Tibial nerve (tissue), 4 donors: ENCODE measurements around the gene SPTBN1. TPM values are rescaled to one million over a fixed set of nuclear protein-coding genes. Genes with fewer than 3 reads are reported as not detected.

Experiments
- DNase-seq, 2 donors: peaks; one replicate each; pipeline ENCODE4 v3.0.0-alpha.2; 2019; ENCODE audit warnings: low spot score in 2 of 2
- H3K27ac ChIP-seq, 4 donors: fragments of 200-600 bp; sonication (generic) in 3 of 4; one replicate each; pipeline ENCODE4 v1.5.1; 2017 to 2019; ENCODE audit warnings: mild to moderate bottlenecking in 1 of 4
- H3K27me3 ChIP-seq, 2 donors: fragments of 200-600 bp; sonication (generic) in 1 of 2; one replicate each; pipeline versions ENCODE4 v1.5.1 to v1.6.0; 2017 to 2019
- H3K36me3 ChIP-seq, 3 donors: fragments of 200-600 bp; sonication (generic); one replicate each; pipeline ENCODE4 v1.5.1; 2018 to 2019
- H3K4me1 ChIP-seq, 4 donors: fragments of 200-600 bp; sonication (generic) in 3 of 4; one replicate each; pipeline ENCODE4 v1.5.1; 2017 to 2019
- H3K4me3 ChIP-seq, 4 donors: fragments of 200-600 bp; sonication (generic) in 3 of 4; one replicate each; pipeline ENCODE4 v1.5.1; 2017 to 2019; ENCODE audit warnings: mild to moderate bottlenecking in 1 of 4, moderate library complexity in 1 of 4
- H3K9me3 ChIP-seq, 4 donors: fragments of 200-600 bp; sonication (generic) in 3 of 4; one replicate each; pipeline ENCODE4 v1.5.1; 2017 to 2019
- EP300 ChIP-seq, 2 donors: sonication (generic); formaldehyde crosslinking; IDR thresholded peaks; one replicate each; pipeline ENCODE4 v1.6.1; 2017; ENCODE audit warnings: antibody characterized with exemption in 2 of 2, mild to moderate bottlenecking in 1 of 2
- POLR2A ChIP-seq, 2 donors: fragments of 450-650 bp; IDR thresholded peaks; one replicate each; pipeline ENCODE4 v1.6.1; 2017; ENCODE audit warnings: antibody characterized with exemption in 2 of 2, mild to moderate bottlenecking in 2 of 2, moderate library complexity in 2 of 2
- WGBS, 2 donors: methylation state at CpG; one replicate each; pipeline ENCODE4 v1.1.5; 2018; 5-methylcytosine and 5-hydroxymethylcytosine counted together
- total RNA-seq, 4 donors: library from RNA; depleted of rRNA; stranded (reverse); fragments of >200 nt; gene quantifications; one replicate each; pipeline ENCODE4 v1.1.0, GENCODE V29; 2016
- TF ChIP-seq, protein P1 (sequence below), 5 experiments: fragments of 200-600 bp in 3 of 5; fragments of 450-650 bp in 2 of 5; sonication (generic) in 3 of 5; IDR thresholded peaks; one replicate each; pipeline ENCODE4 v1.5.1; 2016 to 2019; ENCODE audit warnings: antibody characterized with exemption in 5 of 5, mild to moderate bottlenecking in 3 of 5, moderate library complexity in 2 of 5

Gene SPTBN1
- total RNA-seq, 4 donors from 2014 or later: 670 to 967 (median 890) TPM

DNA sequence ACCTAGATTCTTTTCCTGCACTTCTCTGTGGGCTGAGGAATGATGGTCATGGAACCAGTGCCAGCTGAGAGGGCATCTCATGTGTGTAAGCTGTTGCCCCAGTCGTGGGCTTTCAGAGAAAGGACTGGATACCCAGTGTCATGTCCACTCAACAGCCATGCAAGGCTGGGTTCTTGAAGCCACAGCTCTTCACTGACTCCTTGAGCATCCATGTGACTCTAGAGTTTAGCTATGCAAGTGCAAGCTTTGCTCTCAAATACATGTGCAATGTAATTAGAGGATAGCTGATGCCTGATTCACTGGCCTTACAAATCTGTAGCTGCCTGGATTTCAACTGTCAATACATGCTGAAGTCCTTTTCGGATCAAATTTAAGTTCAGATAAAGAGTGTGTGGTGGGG is 220.5 kb downstream of the SPTBN1 start:
- WGBS, 2 donors: 75 to 89% methylated on average over 2 of the region's 2 CpGs
- TF ChIP-seq, protein P1, sequence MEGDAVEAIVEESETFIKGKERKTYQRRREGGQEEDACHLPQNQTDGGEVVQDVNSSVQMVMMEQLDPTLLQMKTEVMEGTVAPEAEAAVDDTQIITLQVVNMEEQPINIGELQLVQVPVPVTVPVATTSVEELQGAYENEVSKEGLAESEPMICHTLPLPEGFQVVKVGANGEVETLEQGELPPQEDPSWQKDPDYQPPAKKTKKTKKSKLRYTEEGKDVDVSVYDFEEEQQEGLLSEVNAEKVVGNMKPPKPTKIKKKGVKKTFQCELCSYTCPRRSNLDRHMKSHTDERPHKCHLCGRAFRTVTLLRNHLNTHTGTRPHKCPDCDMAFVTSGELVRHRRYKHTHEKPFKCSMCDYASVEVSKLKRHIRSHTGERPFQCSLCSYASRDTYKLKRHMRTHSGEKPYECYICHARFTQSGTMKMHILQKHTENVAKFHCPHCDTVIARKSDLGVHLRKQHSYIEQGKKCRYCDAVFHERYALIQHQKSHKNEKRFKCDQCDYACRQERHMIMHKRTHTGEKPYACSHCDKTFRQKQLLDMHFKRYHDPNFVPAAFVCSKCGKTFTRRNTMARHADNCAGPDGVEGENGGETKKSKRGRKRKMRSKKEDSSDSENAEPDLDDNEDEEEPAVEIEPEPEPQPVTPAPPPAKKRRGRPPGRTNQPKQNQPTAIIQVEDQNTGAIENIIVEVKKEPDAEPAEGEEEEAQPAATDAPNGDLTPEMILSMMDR (IDR thresholded peaks at IDR 0.05): no peak
- TF ChIP-seq POLR2A (IDR thresholded peaks at IDR 0.05) (no peak), EP300 (IDR thresholded peaks at IDR 0.05) (no peak)
- no peaks in the 10 kb centered on the region for H3K9me3 ChIP-seq
- no peaks in the 10 kb centered on the region for H3K36me3 ChIP-seq
- H3K4me1 ChIP-seq: peaks cover 0 to 31% (median 18%) of the 10 kb centered on the region in 4 donors
- no peak overlapping the region for H3K27ac ChIP-seq
- no peak for DNase-seq
- H3K4me3 ChIP-seq: no peak overlapping the region
- H3K27me3 ChIP-seq: no peaks in the 10 kb centered on the region

- Histone ChIP-seq H3K4me3 (no peak overlapping the region), H3K4me1 (peaks cover 0 to 20% (median 15%) of the 10 kb centered on the region in 4 donors), H3K9me3 (no peaks in the 10 kb centered on the region), H3K36me3 (no peaks in the 10 kb centered on the region), H3K27ac (no peak overlapping the region), H3K27me3 (no peaks in the 10 kb centered on the region)
- WGBS, 2 donors: 88 to 92% methylated on average over 6 of the region's 6 CpGs
- TF ChIP-seq EP300 (IDR thresholded peaks at IDR 0.05) (no peak), POLR2A (IDR thresholded peaks at IDR 0.05) (no peak)
- TF ChIP-seq, protein P1 (IDR thresholded peaks at IDR 0.05): no peak
- DNase-seq: no peak
Measured at GRCh38 chr2:54677476-54678265, 221.5 kb downstream of the SPTBN1 start.

GRCh38 chr2:54678719-54679118 is 222.6 kb downstream of the SPTBN1 start:
- no peak for TF ChIP-seq EP300 (IDR thresholded peaks at IDR 0.05)
- TF ChIP-seq, protein P1 (IDR thresholded peaks at IDR 0.05): no peak
- no peak for TF ChIP-seq POLR2A (IDR thresholded peaks at IDR 0.05)
- no peaks in the 10 kb centered on the region for H3K27me3 ChIP-seq
- WGBS, 2 donors: 57 to 76% methylated on average over 3 of the region's 3 CpGs
- no peaks in the 10 kb centered on the region for H3K9me3 ChIP-seq
- H3K36me3 ChIP-seq: no peaks in the 10 kb centered on the region
- H3K27ac ChIP-seq: no peak overlapping the region
- peaks cover 0 to 10% (median 6%) of the 10 kb centered on the region in 4 donors for H3K4me1 ChIP-seq
- no peak for DNase-seq
- H3K4me3 ChIP-seq: no peak overlapping the region

DNA sequence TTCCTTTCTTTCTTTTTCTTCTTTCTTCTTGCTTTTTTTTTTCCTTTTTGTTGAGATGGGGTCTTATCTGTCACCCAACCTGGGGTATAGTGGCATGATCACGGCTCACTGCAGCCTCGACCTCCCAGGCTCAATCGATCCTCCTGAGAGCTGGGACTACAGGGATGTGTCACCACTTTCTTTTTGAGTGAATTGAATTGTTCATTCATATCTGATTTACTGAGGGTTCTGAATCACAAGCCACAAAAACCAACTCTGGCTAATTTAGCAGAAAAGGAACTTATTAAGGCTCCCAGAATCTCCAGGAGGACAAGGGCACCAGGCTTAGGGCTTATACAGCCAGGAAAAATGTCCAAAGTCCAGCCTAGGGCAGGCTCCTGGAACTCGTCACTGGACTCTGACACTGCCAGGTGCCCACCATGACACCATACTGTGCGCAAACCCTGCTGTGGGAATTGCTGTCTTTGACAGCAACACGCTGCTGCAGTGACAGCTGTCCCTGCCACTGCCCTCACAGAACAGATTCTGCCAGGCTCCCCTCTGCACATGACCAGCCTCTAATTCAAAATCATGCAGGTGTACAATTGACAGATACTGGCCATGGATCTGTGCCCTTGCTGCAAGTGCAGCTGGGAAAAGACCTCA is 224.4 kb downstream of the SPTBN1 start:
- Histone ChIP-seq H3K4me1 (no peaks in the 10 kb centered on the region), H3K27me3 (no peaks in the 10 kb centered on the region), H3K9me3 (no peaks in the 10 kb centered on the region), H3K4me3 (no peak overlapping the region), H3K36me3 (no peaks in the 10 kb centered on the region), H3K27ac (no peak overlapping the region)
- WGBS, 2 donors: 74 to 75% methylated on average over 6 of the region's 6 CpGs
- TF ChIP-seq EP300 (IDR thresholded peaks at IDR 0.05) (no peak), POLR2A (IDR thresholded peaks at IDR 0.05) (no peak)
- TF ChIP-seq, protein P1 (IDR thresholded peaks at IDR 0.05): no peak
- DNase-seq: no peak

DNA sequence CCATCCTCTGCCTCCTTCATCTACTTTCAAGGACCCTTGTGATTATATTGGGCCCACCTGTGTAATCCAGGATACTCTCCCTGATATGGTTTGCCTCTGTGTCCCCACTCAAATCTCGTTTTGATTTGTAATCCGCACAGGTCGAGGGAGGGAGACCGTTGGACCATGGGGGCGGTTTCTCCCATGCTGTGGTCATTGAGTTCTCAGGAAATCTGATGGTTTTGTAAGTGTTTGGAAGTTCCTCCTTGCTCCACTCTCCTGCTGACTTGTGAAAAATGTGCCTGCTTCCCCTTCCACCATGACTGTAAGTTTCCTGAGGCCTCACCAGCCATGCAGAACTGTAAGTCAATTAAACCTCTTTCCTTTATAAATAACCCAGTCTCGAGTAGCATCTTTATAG is 225.3 kb downstream of the SPTBN1 start:
- no peak overlapping the region for H3K27ac ChIP-seq
- WGBS, 2 donors: 75 to 90% methylated on average over 6 of the region's 6 CpGs
- TF ChIP-seq, protein P1 (IDR thresholded peaks at IDR 0.05): no peak
- TF ChIP-seq EP300 (IDR thresholded peaks at IDR 0.05) (no peak), POLR2A (IDR thresholded peaks at IDR 0.05) (no peak)
- H3K9me3 ChIP-seq: no peaks in the 10 kb centered on the region
- H3K4me1 ChIP-seq: no peaks in the 10 kb centered on the region
- H3K27me3 ChIP-seq: no peaks in the 10 kb centered on the region
- no peak overlapping the region for H3K4me3 ChIP-seq
- no peak for DNase-seq
- H3K36me3 ChIP-seq: no peaks in the 10 kb centered on the region
